Measurements from ENCODE around the gene MIOX.

DNA sequence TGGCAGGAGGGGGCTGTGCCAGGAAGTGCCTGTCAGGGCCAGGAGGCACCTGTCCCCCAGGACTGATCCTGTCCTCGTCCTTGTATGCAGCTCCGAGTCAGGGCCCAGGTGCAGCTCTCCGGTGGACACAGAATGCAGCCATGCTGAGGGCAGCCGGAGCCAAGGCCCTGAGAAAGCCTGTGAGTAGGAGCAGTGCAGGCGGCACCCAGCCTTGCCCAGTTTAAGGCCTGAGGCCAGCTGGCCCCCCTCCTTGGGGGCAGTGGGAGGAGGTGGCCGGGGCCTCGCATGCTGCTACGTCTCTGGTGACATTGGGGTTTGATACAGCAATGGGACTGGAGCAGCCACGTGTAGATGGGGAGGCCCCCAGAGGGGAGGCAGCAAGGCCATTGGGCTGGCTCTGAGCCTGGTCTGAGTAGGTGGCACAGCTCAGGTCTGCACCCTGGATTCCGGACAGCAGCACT, 46.8 kb upstream of the MIOX start:
- TF ChIP-seq GATA1 (IDR thresholded peaks at IDR 0.05; ENCODE audit: low read depth, low read length) (no peak), POLR2A (IDR thresholded peaks at IDR 0.05; ENCODE audit: low read length) (no peak)

All from erythroblast (primary cell).